Naive thymus-derived CD4-positive, alpha-beta T cell (primary cell): Measurements from ENCODE around the gene MYO19. TPM values are rescaled to one million over a fixed set of nuclear protein-coding genes. Genes with fewer than 3 reads are reported as not detected.
A peak's percentile ranks its signal among the peaks of the same experiment; 100 is the strongest.

Experiments
- ATAC-seq: fragments of 150-1000 bp; cut with Tn5 transposase; 2 replicates; pipeline ENCODE4 v1.10.0; 2021; ENCODE audit warnings: mild to moderate bottlenecking, moderate library complexity
- CTCF ChIA-PET: fragments of 350-600 bp; sonication (Branson Sonifier 250); formaldehyde crosslinking; loops from one replicate; lab custom pipeline; 2021; ENCODE audit warnings: antibody characterized with exemption; lab: Charles Lee
- POLR2A ChIA-PET: fragments of 350-600 bp; sonication (Branson Sonifier 250); formaldehyde crosslinking; loops from one replicate; lab custom pipeline; 2021; ENCODE audit warnings: antibody characterized with exemption, inconsistent platforms; lab: Charles Lee
- DNase-seq, 9 donors: peaks; one replicate each; pipeline versions ENCODE4 v3.0.0 to v3.0.0-alpha.2; 2020 to 2022; ENCODE audit warnings: mixed read lengths in 1 of 9
- H3K27ac ChIP-seq: one replicate; pipeline ENCODE4 v1.7.0; 2013; ENCODE audit warnings: mild to moderate bottlenecking, low read depth, low read length, moderate library complexity
- H3K27me3 ChIP-seq, 2 donors: one replicate each; pipeline ENCODE4 v1.7.0; 2013; ENCODE audit warnings: low read length in 2 of 2, mild to moderate bottlenecking in 2 of 2, moderate library complexity in 2 of 2; ENCODE audit not compliant: control insufficient read depth in 2 of 2, insufficient read depth in 2 of 2
- H3K36me3 ChIP-seq, 3 experiments: 1 replicate in 2 of 3; 2 replicates in 1 of 3; pipeline ENCODE4 v1.7.0; 2013; ENCODE audit warnings: low read length in 3 of 3, mild to moderate bottlenecking in 3 of 3, moderate library complexity in 1 of 3; ENCODE audit not compliant: insufficient read depth in 3 of 3, control insufficient read depth in 2 of 3
- H3K4me1 ChIP-seq, 2 donors: one replicate each; pipeline ENCODE4 v1.7.0; 2013; ENCODE audit warnings: low read length in 2 of 2, mild to moderate bottlenecking in 2 of 2, moderate library complexity in 1 of 2; ENCODE audit not compliant: control insufficient read depth in 2 of 2, insufficient read depth in 2 of 2
- H3K4me3 ChIP-seq: 2 replicates; pipeline ENCODE4 v1.7.0; 2013; ENCODE audit warnings: mild to moderate bottlenecking, low read length
- H3K9me3 ChIP-seq, 3 experiments: 1 replicate in 2 of 3; 2 replicates in 1 of 3; pipeline ENCODE4 v1.7.0; 2013; ENCODE audit warnings: low read length in 3 of 3; ENCODE audit not compliant: control insufficient read depth in 2 of 3
- H3K27ac Mint-ChIP-seq, 9 donors: one replicate each; pipeline ENCODE4 v1.8.0; 2020 to 2022; ENCODE audit warnings: mixed read lengths in 9 of 9, mild to moderate bottlenecking in 8 of 9, moderate library complexity in 5 of 9, inconsistent platforms in 2 of 9
- H3K27me3 Mint-ChIP-seq, 5 donors: one replicate each; pipeline ENCODE4 v1.8.0; 2021 to 2022; ENCODE audit warnings: mixed read lengths in 5 of 5, mild to moderate bottlenecking in 1 of 5
- H3K36me3 Mint-ChIP-seq, 5 donors: one replicate each; pipeline ENCODE4 v1.8.0; 2020 to 2022; ENCODE audit warnings: mixed read lengths in 5 of 5, mild to moderate bottlenecking in 3 of 5, inconsistent platforms in 1 of 5
- H3K4me1 Mint-ChIP-seq, 7 donors: one replicate each; pipeline ENCODE4 v1.8.0; 2020 to 2022; ENCODE audit warnings: mixed read lengths in 7 of 7, mild to moderate bottlenecking in 3 of 7, inconsistent platforms in 1 of 7
- H3K4me3 Mint-ChIP-seq, 10 donors: one replicate each; pipeline ENCODE4 v1.8.0; 2020 to 2022; ENCODE audit warnings: mild to moderate bottlenecking in 10 of 10, mixed read lengths in 10 of 10, moderate library complexity in 6 of 10, inconsistent platforms in 2 of 10
- H3K9me3 Mint-ChIP-seq, 11 donors: one replicate each; pipeline ENCODE4 v1.8.0; 2020 to 2022; ENCODE audit warnings: mixed read lengths in 11 of 11, mild to moderate bottlenecking in 4 of 11, inconsistent platforms in 1 of 11, moderate library complexity in 1 of 11
- intact Hi-C, 2 donors: fragments of 100-400 bp; cut with micrococcal nuclease; formaldehyde crosslinking; loops; one replicate each; pipeline ENCODE4 v1.15.1; 2023
- polyA plus RNA-seq, 2 donors: library from polyadenylated mRNA; unstranded; fragments of 300-500 nt; fragmentation: Illumina TruSeq; gene quantifications; one replicate each; pipeline ENCODE4 v1.2.3, GENCODE V29; 2021
- total RNA-seq, 6 experiments: library from RNA in 5 of 6; stranded (reverse) in 5 of 6; gene quantifications; 1 replicate in 5 of 6; 2 replicates in 1 of 6; pipeline ENCODE4 v1.2.3 and lab custom pipeline; 2021 to 2026

MYO19 gene
- total and polyA plus RNA-seq, 7 experiments from 2014 or later = 4.9 to 114 (median 67.9) TPM

- H3K4me1 ChIP-seq = no peaks in the 10 kb centered on the region
- peaks cover 0 to 3% (median 2%) of the 10 kb centered on the region in 7 donors for H3K4me1 Mint-ChIP-seq
- H3K36me3 Mint-ChIP-seq = peaks cover 4 to 30% (median 13%) of the 10 kb centered on the region in 5 donors
- no peaks in the 10 kb centered on the region for H3K9me3 Mint-ChIP-seq
- no peak overlapping the region for H3K27ac ChIP-seq
- DNase-seq (no peak), ATAC-seq (no peak)
- peaks cover 0 to 33% (median 3%) of the 10 kb centered on the region in 3 experiments for H3K36me3 ChIP-seq
- ChIA-PET POLR2A (interaction anchor here (0.6 kb wide), 1 partner anchor 21 kb away, joined by 4 read pairs; the partner anchor contains the start of gene ZNHIT3), CTCF (no interaction called here)
- no peak overlapping the region for H3K4me3 Mint-ChIP-seq
- no peaks in the 10 kb centered on the region for H3K9me3 ChIP-seq
- H3K27me3 Mint-ChIP-seq = no peaks in the 10 kb centered on the region
- no peaks in the 10 kb centered on the region for H3K27me3 ChIP-seq
- no peak overlapping the region for H3K4me3 ChIP-seq
- no peak overlapping the region for H3K27ac Mint-ChIP-seq
- intact Hi-C loops = no loop called here
These were observed 27.4 kb downstream of the MYO19 start for GRCh38 chr17:36507266-36507665.

- Histone ChIP-seq H3K27me3 (no peaks in the 10 kb centered on the region), H3K4me1 (no peaks in the 10 kb centered on the region), H3K4me3 (no peak overlapping the region), H3K27ac (no peak overlapping the region), H3K36me3 (peaks cover 0 to 33% (median 3%) of the 10 kb centered on the region in 3 experiments), H3K9me3 (no peaks in the 10 kb centered on the region)
- intact Hi-C loops = no loop called here
- Mint-ChIP-seq H3K27ac (no peak overlapping the region), H3K27me3 (no peaks in the 10 kb centered on the region), H3K36me3 (peaks cover 4 to 30% (median 13%) of the 10 kb centered on the region in 5 donors), H3K9me3 (no peaks in the 10 kb centered on the region), H3K4me1 (peaks cover 0 to 6% (median 3%) of the 10 kb centered on the region in 7 donors), H3K4me3 (no peak overlapping the region)
- no peak for DNase-seq
- POLR2A ChIA-PET = no interaction called here
- CTCF ChIA-PET = no interaction called here
- no peak for ATAC-seq
These were observed 27.8 kb downstream of the MYO19 start for GRCh38 chr17:36506831-36507230.

- Mint-ChIP-seq H3K36me3 (peaks cover 4 to 30% (median 14%) of the 10 kb centered on the region in 5 donors), H3K4me1 (peaks cover 0 to 6% (median 3%) of the 10 kb centered on the region in 7 donors), H3K4me3 (no peak overlapping the region), H3K9me3 (no peaks in the 10 kb centered on the region), H3K27ac (no peak overlapping the region), H3K27me3 (no peaks in the 10 kb centered on the region)
- H3K9me3 ChIP-seq = no peaks in the 10 kb centered on the region
- no peaks in the 10 kb centered on the region for H3K4me1 ChIP-seq
- H3K36me3 ChIP-seq = peaks cover 0 to 34% (median 3%) of the 10 kb centered on the region in 3 experiments
- DNase-seq (no peak), ATAC-seq (no peak)
- intact Hi-C loops = no loop called here
- H3K27me3 ChIP-seq = no peaks in the 10 kb centered on the region
- ChIA-PET CTCF (interaction anchor here (0.5 kb wide), 1 partner anchor 19 kb away, joined by 4 read pairs; no protein-coding TSS in a partner anchor), POLR2A (no interaction called here)
- no peak overlapping the region for H3K27ac ChIP-seq
- H3K4me3 ChIP-seq = no peak overlapping the region
These were observed 28.3 kb downstream of the MYO19 start for GRCh38 chr17:36506249-36506826.

GRCh38 chr17:36505171-36505570, 29.5 kb downstream of the MYO19 start:
- Histone ChIP-seq H3K4me1 (no peaks in the 10 kb centered on the region), H3K4me3 (no peak overlapping the region), H3K36me3 (peaks cover 0 to 44% (median 0%) of the 10 kb centered on the region in 3 experiments), H3K27ac (no peak overlapping the region), H3K9me3 (no peaks in the 10 kb centered on the region), H3K27me3 (no peaks in the 10 kb centered on the region)
- intact Hi-C loops = no loop called here
- H3K4me1 Mint-ChIP-seq = peaks cover 0 to 6% (median 3%) of the 10 kb centered on the region in 7 donors
- H3K27me3 Mint-ChIP-seq = no peaks in the 10 kb centered on the region
- ChIA-PET POLR2A (interaction anchor here (0.7 kb wide), 1 partner anchor 318 kb away, joined by 3 read pairs; no protein-coding TSS in a partner anchor), CTCF (no interaction called here)
- peaks cover 3 to 24% (median 12%) of the 10 kb centered on the region in 5 donors for H3K36me3 Mint-ChIP-seq
- ATAC-seq = no peak
- no peak for DNase-seq
- H3K4me3 Mint-ChIP-seq = no peak overlapping the region
- H3K27ac Mint-ChIP-seq = peak overlapping the region in 2 of 9 donors; percentile 14 to 66
- no peaks in the 10 kb centered on the region for H3K9me3 Mint-ChIP-seq

- no peak overlapping the region for H3K4me3 Mint-ChIP-seq
- Histone ChIP-seq H3K36me3 (peaks cover 0 to 43% (median 0%) of the 10 kb centered on the region in 3 experiments), H3K27ac (no peak overlapping the region), H3K9me3 (no peaks in the 10 kb centered on the region), H3K4me1 (no peaks in the 10 kb centered on the region), H3K27me3 (no peaks in the 10 kb centered on the region), H3K4me3 (no peak overlapping the region)
- ChIA-PET CTCF (interaction anchor here (0.6 kb wide), 1 partner anchor 1915 kb away, joined by 3 read pairs; no protein-coding TSS in a partner anchor), POLR2A (interaction anchor here (0.7 kb wide), 1 partner anchor 46 kb away, joined by 4 read pairs; no protein-coding TSS in a partner anchor)
- no peaks in the 10 kb centered on the region for H3K9me3 Mint-ChIP-seq
- intact Hi-C loops = no loop called here
- peaks cover 0 to 6% (median 3%) of the 10 kb centered on the region in 7 donors for H3K4me1 Mint-ChIP-seq
- peak overlapping the region in 3 of 9 donors; percentile 10 to 43 (median 32) for H3K27ac Mint-ChIP-seq
- DNase-seq (no peak), ATAC-seq (no peak)
- H3K27me3 Mint-ChIP-seq = no peaks in the 10 kb centered on the region
- peaks cover 0 to 17% (median 11%) of the 10 kb centered on the region in 5 donors for H3K36me3 Mint-ChIP-seq
These were observed 30.5 kb downstream of the MYO19 start for GRCh38 chr17:36504156-36504545.

GRCh38 chr17:36503456-36504155, 31.1 kb downstream of the MYO19 start:
- ChIA-PET CTCF (no interaction called here), POLR2A (interaction anchor here (0.7 kb wide), 1 partner anchor 47 kb away, joined by 4 read pairs; no protein-coding TSS in a partner anchor)
- Mint-ChIP-seq H3K9me3 (no peaks in the 10 kb centered on the region), H3K27me3 (no peaks in the 10 kb centered on the region), H3K36me3 (peaks cover 0 to 17% (median 11%) of the 10 kb centered on the region in 5 donors), H3K4me3 (no peak overlapping the region), H3K4me1 (peaks cover 0 to 6% (median 3%) of the 10 kb centered on the region in 7 donors), H3K27ac (peak overlapping the region in 6 of 9 donors; percentile 3 to 89 (median 64))
- H3K9me3 ChIP-seq = no peaks in the 10 kb centered on the region
- no peaks in the 10 kb centered on the region for H3K27me3 ChIP-seq
- no peak for DNase-seq
- no peak for ATAC-seq
- intact Hi-C loops = no loop called here
- no peak overlapping the region for H3K27ac ChIP-seq
- peaks cover 0 to 49% (median 0%) of the 10 kb centered on the region in 3 experiments for H3K36me3 ChIP-seq
- H3K4me3 ChIP-seq = no peak overlapping the region
- no peaks in the 10 kb centered on the region for H3K4me1 ChIP-seq
